ENCODE data around the gene MROH7. TPM values are rescaled to one million over a fixed set of nuclear protein-coding genes. Genes with fewer than 3 reads are reported as not detected.
"Not testable (repeated sequence)": the region's sequence is repeated elsewhere in the genome, so short reads cannot be mapped to it uniquely, and the experiment has no call there.

MROH7 gene
- total RNA-seq, 1 donor from 2014 or later, result 25.2 TPM

GRCh38 chr1:54610048-54610447, 31.5 kb upstream of the MROH7 start:
- no peak for DNase-seq (ENCODE audit: low spot score)

- no peak for DNase-seq (ENCODE audit: low spot score)
These were observed 30.7 kb upstream of the MROH7 start for GRCh38 chr1:54610601-54611580.

- no peak for DNase-seq (ENCODE audit: low spot score)
These were observed 30.0 kb upstream of the MROH7 start for GRCh38 chr1:54611621-54612020.

- no peak for DNase-seq (ENCODE audit: low spot score)
These were observed 27.6 kb upstream of the MROH7 start for GRCh38 chr1:54614024-54614423.

GRCh38 chr1:54614563-54614962, 27.0 kb upstream of the MROH7 start:
- no peak for DNase-seq (ENCODE audit: low spot score)

- DNase-seq (ENCODE audit: low spot score), result peak; percentile 74
These were observed 25.9 kb upstream of the MROH7 start for GRCh38 chr1:54615531-54616279.

GRCh38 chr1:54619749-54620148, 21.8 kb upstream of the MROH7 start:
- no peak for DNase-seq (ENCODE audit: low spot score)

- DNase-seq (ENCODE audit: low spot score), result no peak
These were observed 18.2 kb upstream of the MROH7 start, which contains the start of gene FAM151A for GRCh38 chr1:54623216-54624007. Gene FAM151A, minus strand, starts transcription at chr1:54623525. Its CDS starts 130 bp downstream, at chr1:54623395.

- DNase-seq (ENCODE audit: low spot score), result no peak
These were observed 16.8 kb upstream of the MROH7 start for GRCh38 chr1:54624466-54625464.

- DNase-seq (ENCODE audit: low spot score), result no peak
These were observed 14.4 kb upstream of the MROH7 start for GRCh38 chr1:54627196-54627595.

- DNase-seq (ENCODE audit: low spot score), result not testable (repeated sequence)
These were observed 5.8 kb upstream of the MROH7 start for GRCh38 chr1:54635804-54636203.

GRCh38 chr1:54636461-54637446, 4.8 kb upstream of the MROH7 start:
- DNase-seq (ENCODE audit: low spot score), result not testable (repeated sequence)

GRCh38 chr1:54640361-54640760, 1.2 kb upstream of the MROH7 start:
- DNase-seq (ENCODE audit: low spot score), result no peak

GRCh38 chr1:54643736-54644135, 2.1 kb downstream of the MROH7 start:
- no peak for DNase-seq (ENCODE audit: low spot score)

- DNase-seq (ENCODE audit: low spot score), result peak; percentile 57
These were observed 4.5 kb downstream of the MROH7 start for GRCh38 chr1:54645806-54646676.

- no peak for DNase-seq (ENCODE audit: low spot score)
These were observed 7.7 kb downstream of the MROH7 start for GRCh38 chr1:54649130-54649898.

GRCh38 chr1:54649921-54650320, 8.3 kb downstream of the MROH7 start:
- DNase-seq (ENCODE audit: low spot score), result no peak
